Upper lobe of left lung (tissue), 6 donors: ENCODE measurements around the gene CCNA2. TPM values are rescaled to one million over a fixed set of nuclear protein-coding genes. Genes with fewer than 3 reads are reported as not detected.

ENCODE experiments used
- ATAC-seq, 2 donors: fragments of 200-7000 bp; cut with Tn5 transposase; one replicate each; pipeline ENCODE4 v1.9.1; 2022; ENCODE audit warnings: mild to moderate bottlenecking in 2 of 2, moderate library complexity in 2 of 2; ENCODE audit not compliant: low FRiP score in 2 of 2
- DNase-seq, 2 donors: peaks; one replicate each; pipeline ENCODE4 v3.0.0-alpha.2; 2019 to 2020
- H3K27ac ChIP-seq, 4 donors: fragments of 200-600 bp; sonication (generic); one replicate each; pipeline ENCODE4 v1.5.1; 2016 to 2019
- H3K27me3 ChIP-seq, 4 donors: fragments of 200-600 bp; sonication (generic); one replicate each; pipeline ENCODE4 v1.5.1; 2017 to 2019
- H3K36me3 ChIP-seq, 4 donors: fragments of 200-600 bp; sonication (generic); one replicate each; pipeline ENCODE4 v1.5.1; 2016 to 2019
- H3K4me1 ChIP-seq, 4 donors: fragments of 200-600 bp; sonication (generic); one replicate each; pipeline ENCODE4 v1.5.1; 2018 to 2019
- H3K4me3 ChIP-seq, 4 donors: fragments of 200-600 bp; sonication (generic); one replicate each; pipeline ENCODE4 v1.5.1; 2017 to 2019; ENCODE audit warnings: mild to moderate bottlenecking in 2 of 4, moderate library complexity in 1 of 4
- H3K9me3 ChIP-seq, 4 donors: fragments of 200-600 bp; sonication (generic); one replicate each; pipeline ENCODE4 v1.5.1; 2018 to 2019
- EP300 ChIP-seq, 4 donors: sonication (generic); formaldehyde crosslinking; IDR thresholded peaks; one replicate each; pipeline ENCODE4 v1.5.1; 2017; ENCODE audit warnings: antibody characterized with exemption in 4 of 4, control low read depth in 2 of 4
- POLR2A ChIP-seq, 4 donors: fragments of 450-650 bp; IDR thresholded peaks; one replicate each; pipeline ENCODE4 v1.5.1; 2016 to 2017; ENCODE audit warnings: antibody characterized with exemption in 4 of 4, mild to moderate bottlenecking in 2 of 4
- POLR2AphosphoS5 ChIP-seq, 2 donors: sonication (generic); formaldehyde crosslinking; IDR thresholded peaks; one replicate each; pipeline ENCODE4 v1.5.1; 2017; ENCODE audit warnings: antibody characterized with exemption in 2 of 2
- WGBS, 2 donors: methylation state at CpG; one replicate each; pipeline ENCODE4 v1.1.5; 2017 to 2018; 5-methylcytosine and 5-hydroxymethylcytosine counted together
- total RNA-seq, 6 donors: library from RNA; depleted of rRNA in 4 of 6; stranded (reverse); fragments of >200 nt in 4 of 6; gene quantifications; one replicate each; pipeline versions ENCODE4 v1.1.0 to v1.2.1, GENCODE V29; 2016 to 2021
- TF ChIP-seq, protein P1 (sequence below), 6 experiments: fragments of 450-650 bp in 4 of 6; fragments of 200-600 bp in 2 of 6; sonication (generic) in 2 of 6; IDR thresholded peaks; one replicate each; pipeline ENCODE4 v1.5.1; 2016 to 2019; ENCODE audit warnings: antibody characterized with exemption in 6 of 6
- donor health status: DM: no; HTN: no; CAD: no; lungs with moderate emphysema.
- donor health status: DM: no; HTN: yes; CAD: no; lungs with severe emphysema.

CCNA2 gene
- total RNA-seq, 6 donors from 2014 or later: 1.4 to 4.2 (median 2.5) TPM

DNA sequence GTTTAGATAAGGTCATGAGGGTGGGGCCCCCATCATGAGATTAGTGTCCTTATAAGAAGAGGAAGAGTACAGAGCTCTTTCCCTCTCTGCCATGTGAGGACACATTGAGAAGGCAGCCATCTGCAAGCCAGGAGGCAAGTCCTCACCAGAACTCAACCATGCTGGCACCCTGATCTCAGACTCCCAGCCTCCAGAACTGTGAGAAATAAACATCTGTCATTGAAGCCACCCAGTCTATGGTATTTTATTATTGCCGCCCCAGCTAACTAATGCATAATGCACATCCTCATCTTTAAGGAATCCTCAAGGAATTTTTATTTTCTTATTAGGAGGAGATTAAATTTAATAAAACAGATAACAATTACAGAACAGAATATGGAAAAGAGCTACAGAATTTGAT is 39.3 kb downstream of the CCNA2 start:
- DNase-seq (no peak), ATAC-seq (no peak)
- no peak for TF ChIP-seq EP300 (IDR thresholded peaks at IDR 0.05)
- no peak for TF ChIP-seq POLR2AphosphoS5 (IDR thresholded peaks at IDR 0.05)
- TF ChIP-seq, protein P1, sequence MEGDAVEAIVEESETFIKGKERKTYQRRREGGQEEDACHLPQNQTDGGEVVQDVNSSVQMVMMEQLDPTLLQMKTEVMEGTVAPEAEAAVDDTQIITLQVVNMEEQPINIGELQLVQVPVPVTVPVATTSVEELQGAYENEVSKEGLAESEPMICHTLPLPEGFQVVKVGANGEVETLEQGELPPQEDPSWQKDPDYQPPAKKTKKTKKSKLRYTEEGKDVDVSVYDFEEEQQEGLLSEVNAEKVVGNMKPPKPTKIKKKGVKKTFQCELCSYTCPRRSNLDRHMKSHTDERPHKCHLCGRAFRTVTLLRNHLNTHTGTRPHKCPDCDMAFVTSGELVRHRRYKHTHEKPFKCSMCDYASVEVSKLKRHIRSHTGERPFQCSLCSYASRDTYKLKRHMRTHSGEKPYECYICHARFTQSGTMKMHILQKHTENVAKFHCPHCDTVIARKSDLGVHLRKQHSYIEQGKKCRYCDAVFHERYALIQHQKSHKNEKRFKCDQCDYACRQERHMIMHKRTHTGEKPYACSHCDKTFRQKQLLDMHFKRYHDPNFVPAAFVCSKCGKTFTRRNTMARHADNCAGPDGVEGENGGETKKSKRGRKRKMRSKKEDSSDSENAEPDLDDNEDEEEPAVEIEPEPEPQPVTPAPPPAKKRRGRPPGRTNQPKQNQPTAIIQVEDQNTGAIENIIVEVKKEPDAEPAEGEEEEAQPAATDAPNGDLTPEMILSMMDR (IDR thresholded peaks at IDR 0.05): no peak
- no peak for TF ChIP-seq POLR2A (IDR thresholded peaks at IDR 0.05)
- no peak overlapping the region for H3K4me3 ChIP-seq
- H3K27me3 ChIP-seq: no peaks in the 10 kb centered on the region
- H3K9me3 ChIP-seq: peaks cover 0 to 4% (median 0%) of the 10 kb centered on the region in 4 donors
- WGBS, 2 donors: 96 to 100% methylated on average over 1 of the region's 1 CpG
- H3K36me3 ChIP-seq: no peaks in the 10 kb centered on the region
- H3K4me1 ChIP-seq: no peaks in the 10 kb centered on the region
- H3K27ac ChIP-seq: no peak overlapping the region

DNA sequence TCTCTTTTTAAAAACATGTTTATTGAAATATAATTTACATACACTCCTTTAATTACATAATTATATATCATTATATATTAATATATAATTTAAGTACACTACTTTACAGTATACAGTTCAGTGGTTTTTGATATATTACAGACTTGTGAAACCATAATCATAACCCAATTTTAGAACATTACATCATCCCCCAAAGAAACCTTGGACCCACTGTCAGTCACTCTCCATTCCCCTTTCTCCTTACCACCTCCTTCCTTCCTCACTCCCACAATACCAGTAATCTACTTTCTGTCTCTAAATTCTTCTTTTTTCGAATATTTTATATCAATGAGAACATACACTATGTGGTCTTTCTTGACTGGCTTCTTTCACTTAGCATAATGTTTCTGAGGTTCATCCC is 40.5 kb downstream of the CCNA2 start:
- TF ChIP-seq, protein P1 (IDR thresholded peaks at IDR 0.05): no peak
- no peak for TF ChIP-seq EP300 (IDR thresholded peaks at IDR 0.05)
- TF ChIP-seq POLR2AphosphoS5 (IDR thresholded peaks at IDR 0.05): no peak
- no peak for TF ChIP-seq POLR2A (IDR thresholded peaks at IDR 0.05)
- DNase-seq: no peak
- Histone ChIP-seq H3K27ac (no peak overlapping the region), H3K27me3 (no peaks in the 10 kb centered on the region), H3K4me1 (no peaks in the 10 kb centered on the region), H3K36me3 (no peaks in the 10 kb centered on the region), H3K9me3 (peaks cover 0 to 4% (median 0%) of the 10 kb centered on the region in 4 donors), H3K4me3 (no peak overlapping the region)
- 62 to 70% methylated on average over 1 of the region's 1 CpG for WGBS, 2 donors
- no peak for ATAC-seq

DNA sequence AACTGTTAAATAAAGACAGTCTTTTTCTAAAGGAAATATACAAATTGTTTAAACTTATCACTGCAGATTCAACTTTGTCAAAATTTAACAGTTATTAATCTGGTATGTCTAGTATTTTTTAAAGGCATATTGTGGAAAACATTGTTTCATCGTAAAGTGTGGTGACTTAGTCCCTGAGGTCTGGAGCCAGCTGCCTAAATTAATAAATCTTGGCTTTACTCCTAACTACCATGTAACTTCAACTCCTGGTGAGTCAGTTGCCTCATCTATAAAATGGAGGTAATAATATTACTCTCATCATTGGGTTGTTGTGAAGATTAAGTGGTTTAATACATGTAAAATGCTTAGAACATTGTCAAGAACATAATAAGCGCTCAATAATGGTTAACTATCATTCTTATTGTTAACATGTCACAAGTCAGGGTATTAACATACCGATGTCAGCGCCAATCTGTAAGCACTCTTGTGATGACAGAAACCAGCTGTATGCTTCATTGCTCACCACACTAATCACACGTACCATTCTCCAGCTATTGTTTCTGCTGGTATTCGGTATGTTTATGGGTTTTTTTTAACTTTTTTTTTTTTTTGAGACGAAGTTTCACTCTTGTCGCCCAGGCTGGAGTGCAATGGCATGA is 44.6 kb downstream of the CCNA2 start:
- no peaks in the 10 kb centered on the region for H3K36me3 ChIP-seq
- no peak overlapping the region for H3K27ac ChIP-seq
- H3K4me3 ChIP-seq: no peak overlapping the region
- no peaks in the 10 kb centered on the region for H3K9me3 ChIP-seq
- no peaks in the 10 kb centered on the region for H3K4me1 ChIP-seq
- TF ChIP-seq, protein P1 (IDR thresholded peaks at IDR 0.05): no peak
- TF ChIP-seq POLR2A (IDR thresholded peaks at IDR 0.05) (no peak), EP300 (IDR thresholded peaks at IDR 0.05) (no peak), POLR2AphosphoS5 (IDR thresholded peaks at IDR 0.05) (no peak)
- no peak for ATAC-seq
- 73 to 74% methylated on average over 8 of the region's 8 CpGs for WGBS, 2 donors
- DNase-seq: no peak
- no peaks in the 10 kb centered on the region for H3K27me3 ChIP-seq

DNA sequence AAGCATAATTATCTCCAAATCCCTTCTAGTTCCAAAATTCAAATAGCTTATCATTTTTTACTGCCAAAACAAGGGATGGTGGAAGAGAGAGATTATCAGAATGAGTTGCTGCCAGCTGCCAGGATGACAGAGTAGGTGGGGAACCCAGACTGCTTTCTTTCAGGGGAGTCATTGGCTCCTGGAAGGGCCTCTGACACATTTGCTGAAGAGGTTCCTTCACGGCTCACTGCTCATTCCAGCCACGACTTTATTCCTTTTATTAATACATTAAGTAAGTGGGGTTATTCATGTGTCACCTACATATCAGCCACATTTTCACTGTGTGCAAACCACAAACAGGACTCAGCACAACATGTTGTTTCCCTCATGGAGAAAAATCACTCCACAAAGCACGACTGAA is 46.1 kb downstream of the CCNA2 start:
- no peak for DNase-seq

More for the DNA sequence above, 46.1 kb downstream of the CCNA2 start:
- no peaks in the 10 kb centered on the region for H3K9me3 ChIP-seq
- 30 to 52% methylated on average over 3 of the region's 3 CpGs for WGBS, 2 donors
- H3K4me3 ChIP-seq: no peak overlapping the region
- TF ChIP-seq, protein P1 (IDR thresholded peaks at IDR 0.05): no peak
- TF ChIP-seq EP300 (IDR thresholded peaks at IDR 0.05): no peak
- TF ChIP-seq POLR2AphosphoS5 (IDR thresholded peaks at IDR 0.05): no peak
- no peak for TF ChIP-seq POLR2A (IDR thresholded peaks at IDR 0.05)
- H3K27ac ChIP-seq: no peak overlapping the region
- H3K36me3 ChIP-seq: no peaks in the 10 kb centered on the region
- no peaks in the 10 kb centered on the region for H3K27me3 ChIP-seq
- no peak for ATAC-seq
- no peaks in the 10 kb centered on the region for H3K4me1 ChIP-seq
